ENCODE data around the gene ITGB4. TPM values are rescaled to one million over a fixed set of nuclear protein-coding genes. Genes with fewer than 3 reads are reported as not detected.

The ITGB4 gene
- total and polyA plus RNA-seq, 12 donors, result 4.6 to 17.0 (median 9.0) TPM

- intact Hi-C loops (cut with DNase I), result loop anchor here in 3 of 10 donors (5.0 to 10.0 kb wide), 4 partner anchors 59 to 1254 kb away; partner anchors contain the start of genes CDK3 (in 1 of the 3) and TRIM65 (in 1 of the 3)
- ATAC-seq (no peak), DNase-seq (no peak)
- no peaks in the 10 kb centered on the region for H3K9me3 ChIP-seq
- peaks cover 5 to 21% (median 18%) of the 10 kb centered on the region in 9 donors for H3K4me1 ChIP-seq
- no peak overlapping the region for H3K4me3 ChIP-seq
- H3K27ac ChIP-seq, result no peak overlapping the region
- peaks cover 0 to 3% (median 0%) of the 10 kb centered on the region in 9 donors for H3K36me3 ChIP-seq
- TF ChIP-seq CTCF (IDR thresholded peaks at IDR 0.05), result no peak
- WGBS, 2 donors, result 93 to 96% methylated on average over 8 of the region's 8 CpGs
- H3K27me3 ChIP-seq, result no peaks in the 10 kb centered on the region
These were observed 46.6 kb downstream of the ITGB4 start for GRCh38 chr17:75767881-75768280.

GRCh38 chr17:75769536-75769935, 48.3 kb downstream of the ITGB4 start:
- H3K4me3 ChIP-seq, result no peak overlapping the region
- H3K9me3 ChIP-seq, result no peaks in the 10 kb centered on the region
- 84 to 86% methylated on average over 3 of the region's 3 CpGs for WGBS, 2 donors
- no peak overlapping the region for H3K27ac ChIP-seq
- ATAC-seq (no peak), DNase-seq (no peak)
- H3K36me3 ChIP-seq, result peaks cover 0 to 9% (median 0%) of the 10 kb centered on the region in 9 donors
- no peak for TF ChIP-seq CTCF (IDR thresholded peaks at IDR 0.05)
- intact Hi-C loops (cut with DNase I), result loop anchor here in 3 of 10 donors (5.0 to 10.0 kb wide), 4 partner anchors 58 to 1253 kb away; partner anchors contain the start of genes CDK3 (in 1 of the 3) and TRIM65 (in 1 of the 3)
- H3K4me1 ChIP-seq, result peaks cover 0 to 6% (median 3%) of the 10 kb centered on the region in 9 donors
- H3K27me3 ChIP-seq, result no peaks in the 10 kb centered on the region

GRCh38 chr17:75771334-75772281, 50.3 kb downstream of the ITGB4 start:
- Histone ChIP-seq H3K27me3 (no peaks in the 10 kb centered on the region), H3K36me3 (peaks cover 0 to 29% (median 3%) of the 10 kb centered on the region in 9 donors), H3K27ac (no peak overlapping the region), H3K4me3 (no peak overlapping the region), H3K9me3 (no peaks in the 10 kb centered on the region), H3K4me1 (peaks cover 9 to 21% (median 17%) of the 10 kb centered on the region in 9 donors)
- WGBS, 2 donors, result 75 to 77% methylated on average over 17 of the region's 17 CpGs
- intact Hi-C loops (cut with DNase I), result loop anchor here in 3 of 10 donors (5.0 to 10.0 kb wide), 3 partner anchors 53 to 121 kb away; partner anchors contain the start of gene TRIM47 (in 1 of the 3)
- ATAC-seq (no peak), DNase-seq (no peak)
- peak in 4 of 9 donors; percentile 7 to 31 (median 12) for TF ChIP-seq CTCF (IDR thresholded peaks at IDR 0.05)

GRCh38 chr17:75773121-75773807, 52.0 kb downstream of the ITGB4 start:
- no peaks in the 10 kb centered on the region for H3K9me3 ChIP-seq
- peaks cover 9 to 38% (median 33%) of the 10 kb centered on the region in 9 donors for H3K4me1 ChIP-seq
- intact Hi-C loops (cut with DNase I), result loop anchor here in 3 of 10 donors (5.0 to 10.0 kb wide), 3 partner anchors 52 to 119 kb away; partner anchors contain the start of gene TRIM47 (in 1 of the 3)
- DNase-seq (no peak), ATAC-seq (peak in 1 of 8 donors; percentile 7)
- no peaks in the 10 kb centered on the region for H3K27me3 ChIP-seq
- peaks cover 0 to 46% (median 14%) of the 10 kb centered on the region in 9 donors for H3K36me3 ChIP-seq
- H3K27ac ChIP-seq, result no peak overlapping the region
- 85 to 91% methylated on average over 11 to 12 of the region's 12 CpGs for WGBS, 2 donors
- TF ChIP-seq CTCF (IDR thresholded peaks at IDR 0.05), result no peak
- no peak overlapping the region for H3K4me3 ChIP-seq
